Measurements from ENCODE around the gene DNAJC21.
"Not testable (repeated sequence)": the region's sequence is repeated elsewhere in the genome, so short reads cannot be mapped to it uniquely, and the experiment has no call there.

DNAJC21 gene

GRCh38 chr5:34916518-34916917 lies 12.8 kb upstream of the DNAJC21 start:
- H3K9ac ChIP-seq (ENCODE audit: low read length) = peak overlapping the region; percentile 97
- H3K27ac ChIP-seq (ENCODE audit: low read depth, low read length) = peak overlapping the region; percentile 80
- no peaks in the 10 kb centered on the region for H3K9me2 ChIP-seq (replicated peaks; ENCODE audit: insufficient read depth, low read length)
- H3K79me2 ChIP-seq (ENCODE audit: insufficient read depth, low read length) = peaks cover 92% of the 10 kb centered on the region
- TF ChIP-seq EZH2phosphoT487 (conservative IDR thresholded peaks at IDR 0.05; ENCODE audit: low read length) (no peak), CTCF (IDR thresholded peaks at IDR 0.05; ENCODE audit: insufficient read depth, low read length, poor library complexity, severe bottlenecking) (no peak)
- H3K4me3 ChIP-seq (ENCODE audit: insufficient read depth, low read length, poor library complexity, severe bottlenecking) = peak overlapping the region; percentile 97
- no peaks in the 10 kb centered on the region for H3K9me3 ChIP-seq (ENCODE audit: insufficient read depth, low read length)
- no peaks in the 10 kb centered on the region for H3K27me3 ChIP-seq (ENCODE audit: low read length)
- H4K20me1 ChIP-seq (ENCODE audit: low read depth, low read length) = peaks cover 25% of the 10 kb centered on the region
- peak overlapping the region; percentile 99 for H3K4me2 ChIP-seq (ENCODE audit: low read depth, low read length, poor library complexity, severe bottlenecking)
- H3K36me3 ChIP-seq (ENCODE audit: low read length) = peaks cover 51% of the 10 kb centered on the region
- peaks cover 31% of the 10 kb centered on the region for H3F3A ChIP-seq (ENCODE audit: insufficient read depth)
- H2AFZ ChIP-seq (ENCODE audit: low read depth, low read length, severe bottlenecking) = no peak overlapping the region

- Histone ChIP-seq H3K9me2 (replicated peaks; ENCODE audit: insufficient read depth, low read length) (no peaks in the 10 kb centered on the region), H3F3A (ENCODE audit: insufficient read depth) (peaks cover 45% of the 10 kb centered on the region), H3K9ac (ENCODE audit: low read length) (peak overlapping the region; percentile 97), H3K79me2 (ENCODE audit: insufficient read depth, low read length) (peaks cover 81% of the 10 kb centered on the region), H3K4me3 (ENCODE audit: insufficient read depth, low read length, poor library complexity, severe bottlenecking) (peak overlapping the region; percentile 97), H4K20me1 (ENCODE audit: low read depth, low read length) (peaks cover 30% of the 10 kb centered on the region), H2AFZ (ENCODE audit: low read depth, low read length, severe bottlenecking) (no peak overlapping the region), H3K36me3 (ENCODE audit: low read length) (peaks cover 53% of the 10 kb centered on the region), H3K27ac (ENCODE audit: low read depth, low read length) (peak overlapping the region; percentile 35; the same call in 1 of the 2 replicates), H3K9me3 (ENCODE audit: insufficient read depth, low read length) (no peaks in the 10 kb centered on the region), H3K27me3 (ENCODE audit: low read length) (no peaks in the 10 kb centered on the region), H3K4me2 (ENCODE audit: low read depth, low read length, poor library complexity, severe bottlenecking) (peak overlapping the region; percentile 99)
- TF ChIP-seq EZH2phosphoT487 (conservative IDR thresholded peaks at IDR 0.05; ENCODE audit: low read length) (no peak), CTCF (IDR thresholded peaks at IDR 0.05; ENCODE audit: insufficient read depth, low read length, poor library complexity, severe bottlenecking) (no peak)
These were observed 11.3 kb upstream of the DNAJC21 start for GRCh38 chr5:34918025-34918424.

GRCh38 chr5:34919077-34919476 lies 10.3 kb upstream of the DNAJC21 start:
- Histone ChIP-seq H3K4me2 (ENCODE audit: low read depth, low read length, poor library complexity, severe bottlenecking) (no peak overlapping the region), H3K9me2 (replicated peaks; ENCODE audit: insufficient read depth, low read length) (no peaks in the 10 kb centered on the region), H3K9me3 (ENCODE audit: insufficient read depth, low read length) (no peaks in the 10 kb centered on the region), H2AFZ (ENCODE audit: low read depth, low read length, severe bottlenecking) (no peak overlapping the region), H3K79me2 (ENCODE audit: insufficient read depth, low read length) (peaks cover 74% of the 10 kb centered on the region), H3F3A (ENCODE audit: insufficient read depth) (peaks cover 50% of the 10 kb centered on the region), H4K20me1 (ENCODE audit: low read depth, low read length) (peaks cover 35% of the 10 kb centered on the region), H3K36me3 (ENCODE audit: low read length) (peaks cover 59% of the 10 kb centered on the region), H3K4me3 (ENCODE audit: insufficient read depth, low read length, poor library complexity, severe bottlenecking) (no peak overlapping the region), H3K9ac (ENCODE audit: low read length) (no peak overlapping the region), H3K27me3 (ENCODE audit: low read length) (no peaks in the 10 kb centered on the region), H3K27ac (ENCODE audit: low read depth, low read length) (no peak overlapping the region)
- TF ChIP-seq CTCF (IDR thresholded peaks at IDR 0.05; ENCODE audit: insufficient read depth, low read length, poor library complexity, severe bottlenecking) = no peak
- no peak for TF ChIP-seq EZH2phosphoT487 (conservative IDR thresholded peaks at IDR 0.05; ENCODE audit: low read length)

- not testable (repeated sequence) for H3K4me3 ChIP-seq (ENCODE audit: insufficient read depth, low read length, poor library complexity, severe bottlenecking); H2AFZ ChIP-seq (ENCODE audit: low read depth, low read length, severe bottlenecking); H3K27ac ChIP-seq (ENCODE audit: low read depth, low read length); H3K9me3 ChIP-seq (ENCODE audit: insufficient read depth, low read length); H3K9ac ChIP-seq (ENCODE audit: low read length); H3K27me3 ChIP-seq (ENCODE audit: low read length); H3K9me2 ChIP-seq (replicated peaks; ENCODE audit: insufficient read depth, low read length); H3K4me2 ChIP-seq (ENCODE audit: low read depth, low read length, poor library complexity, severe bottlenecking)
- Histone ChIP-seq H4K20me1 (ENCODE audit: low read depth, low read length) (peaks cover 32% of the 10 kb centered on the region), H3F3A (ENCODE audit: insufficient read depth) (peaks cover 86% of the 10 kb centered on the region), H3K79me2 (ENCODE audit: insufficient read depth, low read length) (peaks cover 36% of the 10 kb centered on the region), H3K36me3 (ENCODE audit: low read length) (peaks cover 80% of the 10 kb centered on the region)
These were observed 6.1 kb upstream of the DNAJC21 start for GRCh38 chr5:34923256-34923655.
